Calu3 (cell line): ENCODE measurements around the gene PIEZO2. TPM values are rescaled to one million over a fixed set of nuclear protein-coding genes. Genes with fewer than 3 reads are reported as not detected.

ENCODE experiments used
- BruUV-seq: library from RNA; stranded (reverse); fragments of 400-500 nt; replicated peaks from 2 replicates; lab custom pipeline; 2021; lab: Mats Ljungman, UMichigan
- CTCF ChIA-PET: fragments of 300-600 bp; sonication (Branson Sonifier 250); formaldehyde crosslinking; loops from one replicate; lab custom pipeline; 2022; ENCODE audit warnings: antibody characterized with exemption; lab: Charles Lee
- DNase-seq: peaks from one replicate; pipeline ENCODE4 v3.0.0; 2022
- H3K27ac Mint-ChIP-seq: one replicate; pipeline ENCODE4 v1.8.0; 2022; ENCODE audit warnings: mixed read lengths; ENCODE audit not compliant: unreplicated experiment
- H3K27me3 Mint-ChIP-seq: one replicate; pipeline ENCODE4 v1.8.0; 2022; ENCODE audit warnings: mixed read lengths; ENCODE audit not compliant: unreplicated experiment
- H3K36me3 Mint-ChIP-seq: one replicate; pipeline ENCODE4 v1.8.0; 2022; ENCODE audit warnings: mild to moderate bottlenecking, moderate library complexity, mixed read lengths; ENCODE audit not compliant: insufficient read depth, unreplicated experiment
- H3K4me1 Mint-ChIP-seq: one replicate; pipeline ENCODE4 v1.8.0; 2022; ENCODE audit warnings: mild to moderate bottlenecking, low read depth, mixed read lengths; ENCODE audit not compliant: unreplicated experiment
- H3K4me3 Mint-ChIP-seq: one replicate; pipeline ENCODE4 v1.8.0; 2022; ENCODE audit warnings: mild to moderate bottlenecking, low read depth, moderate library complexity, mixed read lengths; ENCODE audit not compliant: unreplicated experiment
- H3K9me3 Mint-ChIP-seq: one replicate; pipeline ENCODE4 v1.8.0; 2022; ENCODE audit warnings: low read depth, mixed read lengths; ENCODE audit not compliant: unreplicated experiment
- CTCF ChIP-seq: fragments of 200-600 bp; IDR thresholded peaks from one replicate; pipeline ENCODE4 v1.8.0; 2022; ENCODE audit warnings: antibody characterized with exemption; ENCODE audit not compliant: unreplicated experiment
- intact Hi-C: fragments of 100-400 bp; cut with micrococcal nuclease; formaldehyde crosslinking; loops from one replicate; pipeline ENCODE4 v1.10.0; 2022; ENCODE audit not compliant: unreplicated experiment
- total RNA-seq: library from RNA; stranded (reverse); gene quantifications from 2 replicates; pipeline ENCODE4 v1.2.3, GENCODE V29; 2022

PIEZO2 gene
- total RNA-seq, 1 experiment from 2014 or later = 0.24 TPM

DNA sequence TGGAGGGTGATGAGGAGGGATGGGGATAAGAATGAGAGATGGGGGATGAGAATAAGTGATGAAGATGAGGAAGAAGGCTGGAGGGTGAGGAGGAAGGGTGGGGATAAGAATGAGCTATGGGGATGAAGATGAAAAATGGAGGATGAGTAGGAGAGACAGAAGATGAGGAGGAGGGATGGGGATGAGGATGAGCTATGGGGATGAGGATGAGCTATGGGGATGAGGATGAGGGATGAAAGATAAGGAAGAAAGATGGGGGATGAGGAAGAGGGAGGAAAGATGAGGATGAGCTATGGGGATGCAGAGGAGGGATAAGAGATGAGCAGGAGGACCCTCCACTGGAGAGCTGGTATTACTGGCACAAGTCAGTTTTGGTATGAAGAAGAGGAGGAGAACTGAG is 392.0 kb downstream of the PIEZO2 start:
- DNase-seq = no peak
- TF ChIP-seq CTCF = no peak
- Mint-ChIP-seq H3K4me3 (no peak overlapping the region), H3K27ac (no peak overlapping the region), H3K27me3 (no peaks in the 10 kb centered on the region), H3K9me3 (no peaks in the 10 kb centered on the region), H3K36me3 (no peaks in the 10 kb centered on the region), H3K4me1 (no peaks in the 10 kb centered on the region)
- intact Hi-C loops = no loop called here
- no TSS peak for BruUV-seq
- CTCF ChIA-PET = no interaction called here

DNA sequence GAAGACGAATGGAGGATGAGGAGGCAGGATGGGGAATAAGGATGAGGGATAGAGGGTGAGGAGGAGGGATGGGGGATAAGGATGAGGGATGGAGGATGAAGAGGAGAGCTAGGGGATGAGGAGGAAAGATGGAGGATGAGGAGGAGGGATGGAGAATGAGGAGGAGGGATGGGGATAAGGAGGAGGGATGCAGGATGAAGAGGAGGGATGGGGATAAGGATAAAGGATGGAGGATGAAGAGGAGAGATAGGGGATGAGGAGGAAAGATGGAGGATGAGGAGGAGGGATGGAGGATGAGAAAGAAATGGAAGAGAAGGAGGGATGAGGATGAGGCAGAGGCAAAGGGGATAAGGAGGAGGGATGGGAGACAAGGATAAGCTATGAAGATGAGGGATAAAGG is 393.5 kb downstream of the PIEZO2 start:
- no peak overlapping the region for H3K4me3 Mint-ChIP-seq
- H3K4me1 Mint-ChIP-seq = peaks cover 6% of the 10 kb centered on the region
- no peak for TF ChIP-seq CTCF
- no TSS peak for BruUV-seq
- H3K36me3 Mint-ChIP-seq = no peaks in the 10 kb centered on the region
- H3K27me3 Mint-ChIP-seq = no peaks in the 10 kb centered on the region
- DNase-seq = no peak
- no peaks in the 10 kb centered on the region for H3K9me3 Mint-ChIP-seq
- intact Hi-C loops = no loop called here
- no peak overlapping the region for H3K27ac Mint-ChIP-seq
- CTCF ChIA-PET = interaction anchor here (0.6 to 0.7 kb wide), 2 partner anchors 197 to 756 kb away, joined by 4 to 12 read pairs; no protein-coding TSS in a partner anchor

- no TSS peak for BruUV-seq
- CTCF ChIA-PET = no interaction called here
Observed at GRCh38 chr18:10754128-10754527, 395.2 kb downstream of the PIEZO2 start.

GRCh38 chr18:10752382-10752781 is 397.0 kb downstream of the PIEZO2 start:
- Mint-ChIP-seq H3K4me1 (peaks cover 16% of the 10 kb centered on the region), H3K4me3 (no peak overlapping the region), H3K27me3 (no peaks in the 10 kb centered on the region), H3K27ac (no peak overlapping the region), H3K36me3 (no peaks in the 10 kb centered on the region), H3K9me3 (no peaks in the 10 kb centered on the region)
- no peak for TF ChIP-seq CTCF
- no TSS peak for BruUV-seq
- intact Hi-C loops = no loop called here
- no peak for DNase-seq
- CTCF ChIA-PET = no interaction called here

More at GRCh38 chr18:10754128-10754527, 395.2 kb downstream of the PIEZO2 start:
- Mint-ChIP-seq H3K4me1 (peaks cover 16% of the 10 kb centered on the region), H3K36me3 (no peaks in the 10 kb centered on the region), H3K9me3 (no peaks in the 10 kb centered on the region), H3K27ac (no peak overlapping the region), H3K4me3 (no peak overlapping the region), H3K27me3 (no peaks in the 10 kb centered on the region)
- no peak for TF ChIP-seq CTCF
- intact Hi-C loops = no loop called here
- no peak for DNase-seq
